GM18505 (cell line): ENCODE results near the gene GJD3.
"Not testable (repeated sequence)": the region's sequence is repeated elsewhere in the genome, so short reads cannot be mapped to it uniquely, and the experiment has no call there.

Experiments
- ATAC-seq: cut with Tn5 transposase; IDR thresholded peaks from one replicate; pipeline ENCODE4 v1.9.1; 2021; ENCODE audit not compliant: unreplicated experiment
- POLR2A ChIP-seq: IDR thresholded peaks from 4 replicates; pipeline ENCODE4 v1.6.1; 2011; ENCODE audit warnings: borderline replicate concordance; ENCODE audit not compliant: insufficient read depth, insufficient read length; ENCODE audit errors: extremely low read depth

The GJD3 gene

GRCh38 chr17:40374821-40375498, 10.4 kb upstream of the GJD3 start:
- TF ChIP-seq POLR2A = no peak
- ATAC-seq = no peak

DNA sequence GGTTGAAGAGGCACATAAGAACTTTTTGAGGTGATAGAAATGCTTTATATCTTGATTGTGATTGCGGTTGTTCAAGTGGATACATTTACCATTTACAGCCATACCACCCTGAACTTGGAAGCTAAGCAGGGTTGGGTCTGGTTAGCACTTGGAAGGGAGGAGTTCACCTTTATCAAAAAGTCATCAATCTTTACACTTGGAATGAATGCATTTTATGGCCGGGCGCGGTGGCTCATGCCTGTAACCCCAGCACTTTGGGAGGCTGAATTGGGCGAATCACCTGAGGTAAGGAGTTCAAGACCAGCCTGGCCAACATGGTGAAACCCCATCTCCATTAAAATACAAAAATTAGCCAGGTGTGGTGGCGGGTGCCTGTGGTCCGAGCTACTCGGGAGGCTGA, 9.5 kb upstream of the GJD3 start:
- no peak for ATAC-seq
- TF ChIP-seq POLR2A = no peak

GRCh38 chr17:40373324-40373723, 8.8 kb upstream of the GJD3 start:
- no peak for TF ChIP-seq POLR2A
- no peak for ATAC-seq

GRCh38 chr17:40372644-40373043, 8.1 kb upstream of the GJD3 start:
- ATAC-seq = not testable (repeated sequence)

GRCh38 chr17:40372031-40372430, 7.5 kb upstream of the GJD3 start:
- no peak for TF ChIP-seq POLR2A
- ATAC-seq = no peak

- ATAC-seq = no peak
- TF ChIP-seq POLR2A = no peak
These were observed 6.9 kb upstream of the GJD3 start for GRCh38 chr17:40371261-40371929.

DNA sequence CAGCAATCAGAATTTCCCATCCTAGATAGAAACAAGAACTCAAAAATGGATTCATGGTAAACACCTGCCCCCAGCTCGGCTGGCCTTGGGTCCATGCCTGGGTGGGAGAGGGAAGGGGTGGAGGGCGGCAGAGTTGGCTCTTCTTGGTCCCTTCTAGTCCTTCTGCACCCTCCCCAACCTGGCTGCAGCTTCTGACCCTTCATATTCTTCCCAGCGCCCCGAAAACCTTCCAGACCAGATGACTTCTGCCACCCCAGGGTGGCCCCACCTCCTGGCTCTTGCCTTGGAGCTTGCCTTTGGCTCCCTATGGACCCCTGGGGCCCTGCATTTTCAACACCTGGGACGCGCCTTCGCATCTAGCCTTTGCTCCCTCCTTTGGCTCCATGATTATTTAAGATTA, 5.4 kb upstream of the GJD3 start:
- no peak for ATAC-seq
- no peak for TF ChIP-seq POLR2A

DNA sequence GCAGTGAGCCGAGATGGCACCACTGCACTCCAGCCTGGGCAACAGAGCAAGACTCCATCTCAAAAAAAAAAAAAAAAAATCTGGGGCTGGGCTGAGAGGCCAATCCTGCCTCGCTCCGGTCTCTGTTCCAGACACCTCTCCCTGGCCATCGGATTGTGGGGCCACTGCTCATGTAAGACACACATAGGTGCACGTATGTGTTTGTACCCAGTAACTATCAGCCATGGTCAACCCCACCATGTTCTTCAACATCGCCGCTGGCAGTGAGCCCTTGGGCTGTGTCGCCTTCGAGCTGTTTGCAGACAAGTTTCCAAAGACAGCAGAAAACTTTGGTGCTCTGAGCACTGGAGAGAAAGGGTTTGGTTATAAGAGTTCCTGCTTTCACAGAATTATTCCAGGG, 3.2 kb upstream of the GJD3 start:
- ATAC-seq = not testable (repeated sequence)

- ATAC-seq = no peak
- TF ChIP-seq POLR2A = no peak
These were observed 2.5 kb upstream of the GJD3 start for GRCh38 chr17:40366861-40367518.

- ATAC-seq = no peak
- TF ChIP-seq POLR2A = no peak
These were observed 1.7 kb upstream of the GJD3 start for GRCh38 chr17:40366076-40366860.

GRCh38 chr17:40364906-40365305, 369 bp upstream of the GJD3 start:
- no peak for TF ChIP-seq POLR2A
- no peak for ATAC-seq

GRCh38 chr17:40363111-40363827, 1.3 kb downstream of the GJD3 start:
- TF ChIP-seq POLR2A = no peak
- ATAC-seq = peak; percentile 30

- no peak for TF ChIP-seq POLR2A
- peak; percentile 56 for ATAC-seq
These were observed 1.8 kb downstream of the GJD3 start for GRCh38 chr17:40362696-40363110.
